GM19395 (cell line): ENCODE measurements around the gene NPTX1.

Source experiments
- ATAC-seq: cut with Tn5 transposase; IDR thresholded peaks from one replicate; pipeline ENCODE4 v1.9.1; 2021; ENCODE audit warnings: mild to moderate bottlenecking, moderate library complexity; ENCODE audit not compliant: unreplicated experiment

The NPTX1 gene

GRCh38 chr17:80481284-80482057, 5.1 kb upstream of the NPTX1 start:
- no peak for ATAC-seq

DNA sequence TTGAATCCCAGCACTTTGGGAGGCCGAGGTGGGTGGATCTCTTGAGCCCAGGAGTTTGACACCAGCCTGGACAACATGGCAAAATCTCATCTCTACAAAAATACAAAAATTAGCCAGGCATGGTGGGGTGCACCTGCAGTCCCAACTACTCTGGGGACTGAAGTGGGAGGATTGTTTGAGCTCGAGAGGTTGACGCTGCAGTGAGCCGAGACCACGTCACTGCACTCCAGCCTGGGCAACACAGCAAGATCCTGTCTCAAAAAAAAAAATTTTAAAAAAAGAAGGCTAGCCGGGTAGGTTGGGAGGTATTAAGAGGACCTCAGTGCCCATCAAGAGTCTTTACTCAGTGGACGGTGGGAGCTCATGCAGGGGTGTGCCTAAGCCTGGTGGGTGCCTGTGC, 3.8 kb upstream of the NPTX1 start:
- ATAC-seq: no peak

- ATAC-seq: no peak
These were observed 2.8 kb upstream of the NPTX1 start for GRCh38 chr17:80479246-80479566.

- no peak for ATAC-seq
These were observed 2.3 kb upstream of the NPTX1 start for GRCh38 chr17:80478487-80479245.

GRCh38 chr17:80477647-80478478, 1.5 kb upstream of the NPTX1 start:
- no peak for ATAC-seq

- no peak for ATAC-seq
These were observed 655 bp upstream of the NPTX1 start for GRCh38 chr17:80476877-80477646.

- no peak for ATAC-seq
These were observed 1.2 kb downstream of the NPTX1 start for GRCh38 chr17:80474961-80475909.

- no peak for ATAC-seq
These were observed 2.0 kb downstream of the NPTX1 start for GRCh38 chr17:80474231-80474960.

- ATAC-seq: no peak
These were observed 2.7 kb downstream of the NPTX1 start for GRCh38 chr17:80473701-80474100.

- ATAC-seq: no peak
These were observed 3.4 kb downstream of the NPTX1 start for GRCh38 chr17:80472996-80473395.

DNA sequence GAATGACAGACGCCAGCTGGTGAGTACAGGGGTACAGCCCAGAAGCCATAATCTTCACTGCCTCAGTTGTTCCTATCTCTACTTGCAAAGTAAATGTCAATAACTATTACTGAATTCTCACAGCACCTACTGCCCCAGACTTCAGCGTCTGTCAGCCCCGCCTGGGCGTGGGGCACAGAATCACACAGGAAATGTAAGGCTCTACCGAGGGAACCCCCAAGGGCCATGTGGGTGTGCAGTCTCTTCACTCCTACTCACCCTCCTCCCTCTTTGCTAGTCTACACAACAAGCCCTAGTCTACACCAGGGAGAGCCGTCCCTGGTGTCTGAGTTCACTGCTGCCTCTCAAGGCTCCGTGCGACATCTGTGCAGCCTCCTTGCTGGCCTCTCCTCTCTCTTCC, 4.5 kb downstream of the NPTX1 start:
- no peak for ATAC-seq

DNA sequence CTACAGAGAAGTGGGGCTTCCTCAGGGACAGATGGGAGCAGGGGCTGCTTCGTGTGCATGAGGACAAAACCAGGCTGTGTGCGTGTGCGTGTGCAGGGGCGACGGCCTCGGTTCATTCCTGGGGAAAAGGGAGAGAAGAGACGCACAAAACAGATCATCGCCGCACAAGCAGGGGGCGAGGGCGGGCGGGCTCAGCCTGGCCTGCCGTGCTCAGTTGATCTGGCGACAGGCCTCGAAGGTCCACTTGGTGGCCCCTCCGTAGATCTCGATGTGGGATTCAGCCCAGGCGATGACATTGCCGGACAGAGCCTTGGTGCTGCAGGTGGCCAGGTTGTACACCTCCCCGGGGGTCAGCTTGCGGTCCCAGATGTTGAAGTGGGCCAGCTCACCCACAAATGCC, 5.8 kb downstream of the NPTX1 start:
- ATAC-seq: no peak

DNA sequence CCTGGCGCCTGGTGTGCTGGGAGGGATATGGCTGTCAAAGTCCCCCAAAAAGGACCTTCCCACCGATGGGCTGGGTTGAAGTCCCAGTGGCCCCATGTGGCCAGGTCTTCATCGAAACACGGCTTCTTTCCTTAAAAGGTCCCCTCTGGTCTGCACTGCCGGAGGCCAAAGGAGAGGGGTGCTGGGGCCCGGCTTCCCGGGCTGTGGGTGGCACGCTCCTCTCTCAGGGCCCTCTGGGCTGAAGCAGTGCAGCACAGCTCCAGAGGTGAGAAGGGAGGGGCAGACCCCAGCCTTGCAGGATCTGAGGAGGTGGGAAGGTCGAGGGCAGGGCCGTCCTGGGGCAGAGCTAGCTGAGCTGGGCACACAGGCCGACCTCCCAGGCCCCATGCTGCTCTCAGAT, 6.7 kb downstream of the NPTX1 start:
- ATAC-seq: no peak

DNA sequence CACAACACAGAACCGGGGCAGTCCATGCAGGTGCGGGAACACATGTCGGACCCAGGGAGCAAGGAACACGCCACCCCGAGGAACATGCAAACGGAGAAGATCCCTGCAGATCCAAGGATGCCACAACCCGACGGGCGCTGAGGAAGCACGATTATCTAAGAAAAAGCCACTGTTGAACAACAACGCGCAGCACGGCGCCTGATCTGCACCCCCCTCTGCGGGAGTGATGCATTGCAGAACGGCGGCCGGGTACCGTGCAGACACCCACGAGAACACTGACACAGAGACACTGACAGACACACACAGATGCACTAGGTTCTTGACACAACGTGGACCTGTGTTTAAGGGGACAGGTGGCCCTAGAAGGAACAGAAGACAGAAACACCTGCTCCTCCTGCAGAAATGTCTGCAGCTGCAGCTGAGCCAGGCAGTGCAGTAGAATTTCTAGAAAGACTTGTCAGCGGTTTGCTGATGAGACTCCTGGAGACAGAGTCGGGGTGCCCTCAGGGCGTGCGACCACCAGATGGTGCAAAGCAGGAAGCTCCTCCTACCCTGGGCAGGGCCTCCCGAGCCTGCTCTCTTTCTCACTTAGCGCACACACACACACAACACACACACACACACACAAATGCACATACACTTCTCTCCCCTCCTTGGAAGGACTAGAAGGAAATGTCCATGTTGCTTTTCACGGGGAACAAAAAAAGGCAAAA, 7.5 kb downstream of the NPTX1 start:
- ATAC-seq: no peak

DNA sequence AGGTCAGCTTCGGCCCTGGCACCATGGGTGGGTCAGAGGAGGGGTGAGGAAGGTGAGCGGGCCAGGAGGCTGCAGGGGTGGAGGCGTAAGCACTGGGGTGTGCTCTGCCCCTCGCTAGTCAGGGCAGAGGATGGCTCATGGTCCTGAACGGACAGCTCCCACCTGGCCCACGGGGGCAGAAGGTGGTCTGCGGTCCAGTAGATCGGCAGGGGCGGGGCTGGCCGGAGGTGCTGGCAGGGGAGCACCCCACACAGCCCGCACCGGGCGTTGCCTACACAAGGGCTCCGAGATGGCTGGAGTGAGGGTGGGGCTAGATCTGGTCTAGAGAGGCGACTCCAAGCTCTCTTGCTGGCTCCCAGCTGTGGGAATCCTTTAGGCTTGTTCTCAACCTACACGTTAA, 8.2 kb downstream of the NPTX1 start:
- no peak for ATAC-seq

- ATAC-seq: no peak
These were observed 10.2 kb downstream of the NPTX1 start for GRCh38 chr17:80466188-80466705.

DNA sequence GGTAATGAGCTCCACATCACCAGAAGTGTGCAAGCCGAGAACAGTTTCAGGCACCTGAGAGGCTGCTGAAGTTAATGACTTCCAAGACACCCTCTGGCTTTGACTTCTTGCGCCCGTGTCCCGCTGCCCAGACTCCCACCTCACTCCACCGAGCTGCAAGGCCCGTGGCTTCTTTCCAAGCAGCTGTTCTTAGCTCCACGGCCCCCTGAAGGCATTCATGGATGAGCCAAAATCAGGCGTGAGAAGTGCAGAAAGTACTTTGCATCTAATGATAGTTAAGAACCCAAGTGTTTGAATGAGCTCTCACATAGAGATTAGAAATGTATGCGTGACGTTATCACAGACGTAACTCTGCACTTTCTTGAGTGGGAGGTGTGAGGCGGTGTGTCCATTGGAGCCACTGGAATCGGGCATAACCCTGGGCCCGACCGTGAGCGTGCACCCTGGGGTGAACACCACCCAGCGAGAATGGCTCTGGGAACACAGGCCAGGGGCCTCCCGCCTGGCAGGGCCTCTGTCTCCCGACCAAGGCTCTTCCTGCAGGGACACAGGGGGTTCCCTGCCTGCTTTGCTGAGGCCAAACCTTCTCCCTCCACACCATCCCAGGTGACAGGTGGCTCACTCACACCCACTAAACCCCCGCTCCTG, 11.0 kb downstream of the NPTX1 start:
- ATAC-seq: no peak

- no peak for ATAC-seq
These were observed 11.9 kb downstream of the NPTX1 start for GRCh38 chr17:80464486-80464885.
